GM19328 (cell line): ENCODE data around the gene CRISP1.
"Not testable (repeated sequence)": the region's sequence is repeated elsewhere in the genome, so short reads cannot be mapped to it uniquely, and the experiment has no call there.

ENCODE experiments used
- ATAC-seq: cut with Tn5 transposase; IDR thresholded peaks from one replicate; pipeline ENCODE4 v1.9.1; 2021; ENCODE audit warnings: mild to moderate bottlenecking, moderate library complexity; ENCODE audit not compliant: unreplicated experiment

Gene CRISP1

DNA sequence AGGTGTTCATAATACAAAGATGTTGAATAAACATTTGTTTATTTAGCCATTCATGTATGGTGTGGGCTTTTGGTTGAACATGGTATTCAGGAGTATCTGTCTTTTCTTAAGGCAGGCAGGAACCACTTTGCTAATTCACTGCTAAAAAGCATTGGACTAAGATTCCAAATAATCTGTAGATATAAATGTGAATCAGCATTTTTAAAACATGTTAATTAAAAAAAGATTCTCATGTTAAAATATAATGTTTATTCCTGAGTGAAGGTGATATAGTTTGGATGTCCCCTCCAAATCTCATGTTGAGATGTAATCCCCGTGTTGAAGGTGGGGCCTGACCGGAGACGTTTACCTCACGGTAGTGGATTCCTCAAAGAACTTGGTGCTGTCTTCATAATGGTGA, 19.3 kb downstream of the CRISP1 start:
- ATAC-seq: no peak

DNA sequence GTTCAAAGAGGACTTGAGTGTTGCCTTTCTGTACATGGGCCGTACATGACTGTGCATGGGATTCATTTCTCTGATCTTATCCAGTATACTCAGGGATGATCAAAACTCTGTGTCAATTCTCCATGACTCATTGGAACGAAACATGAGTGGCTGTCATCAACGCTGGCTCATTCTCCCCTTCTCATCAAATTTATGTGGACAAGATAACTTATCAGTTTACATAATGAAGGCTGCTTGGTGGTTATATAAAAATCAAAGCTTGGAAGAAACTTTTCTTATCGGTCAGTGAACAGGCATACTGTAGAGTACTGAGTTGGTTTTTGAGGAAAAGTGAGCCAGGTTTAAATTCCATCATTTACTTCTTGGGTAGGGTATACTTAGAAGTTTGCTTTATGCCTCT, 24.9 kb downstream of the CRISP1 start:
- no peak for ATAC-seq

DNA sequence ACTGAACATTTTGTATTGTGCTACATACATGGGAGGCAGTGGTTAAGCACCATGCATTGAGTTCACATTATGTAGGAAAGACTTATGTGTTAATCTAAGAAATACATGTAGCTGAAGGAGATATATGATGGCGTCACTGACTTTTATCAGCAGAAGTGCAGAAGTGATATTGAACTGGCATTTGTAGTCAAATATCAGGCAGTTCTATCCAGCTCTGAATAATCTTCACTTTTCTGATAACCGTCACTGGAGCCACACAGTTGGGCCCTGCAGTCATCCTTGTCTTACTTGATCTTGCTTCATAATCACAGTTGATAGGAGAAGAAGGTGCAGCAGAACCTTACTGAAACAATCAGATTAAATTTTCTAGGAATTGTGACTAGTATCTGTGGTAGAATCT, 26.4 kb downstream of the CRISP1 start:
- no peak for ATAC-seq

DNA sequence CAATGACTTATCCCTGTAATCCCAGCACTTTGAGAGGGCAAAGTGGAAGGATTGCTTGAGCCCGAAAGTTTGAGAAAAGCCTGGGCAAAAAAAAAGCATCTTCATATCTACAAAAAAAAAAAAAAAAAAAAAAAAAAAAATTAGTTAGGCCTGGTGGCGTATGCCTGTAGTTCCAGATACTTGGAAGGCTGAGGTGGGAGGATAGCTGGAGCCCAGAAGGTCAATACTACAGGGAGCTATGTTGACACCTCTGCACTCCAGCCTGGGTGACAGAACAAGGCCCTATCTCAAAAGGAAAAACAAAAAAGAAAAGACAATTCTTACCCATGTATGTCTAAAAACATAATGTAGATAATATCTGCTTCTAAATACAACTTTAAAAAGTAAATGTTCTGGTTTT, 27.2 kb downstream of the CRISP1 start:
- ATAC-seq: no peak

DNA sequence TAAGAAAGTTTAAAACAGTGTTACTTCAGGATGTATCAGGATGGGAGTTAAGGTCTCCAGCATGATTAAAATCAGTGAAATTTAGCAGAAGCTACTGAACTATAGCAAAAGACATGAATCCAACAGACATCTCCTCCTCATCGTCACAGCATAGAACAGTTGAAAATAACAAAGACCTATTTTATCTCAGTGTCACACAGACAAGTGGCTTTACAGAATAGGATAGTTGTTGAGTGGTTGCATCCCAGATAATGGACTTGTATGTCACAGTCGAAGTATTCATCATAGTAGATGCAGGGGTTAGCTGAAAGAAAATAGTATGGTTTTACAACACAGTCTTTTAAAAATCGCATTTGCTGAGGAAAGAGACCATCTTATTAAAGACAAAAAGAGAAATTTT, 31.2 kb downstream of the CRISP1 start:
- no peak for ATAC-seq

DNA sequence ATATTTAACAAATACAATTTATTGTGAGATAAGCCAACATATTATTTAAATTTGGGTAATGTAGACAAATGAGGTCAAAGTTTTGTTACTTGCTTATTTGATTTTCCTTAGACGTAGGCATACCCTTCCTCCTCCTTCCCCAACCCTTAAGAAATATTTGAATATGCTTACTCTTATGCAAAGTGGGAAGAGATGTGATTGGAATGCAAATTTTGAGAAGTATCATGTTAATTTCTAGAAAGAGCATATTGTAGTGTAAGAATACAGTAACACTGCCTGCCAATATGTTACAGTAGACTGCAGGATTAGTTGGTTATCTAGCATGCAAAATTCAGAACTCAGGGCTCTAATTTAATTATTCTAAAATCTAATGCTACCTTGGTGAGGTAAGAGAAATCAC, 32.9 kb downstream of the CRISP1 start:
- ATAC-seq: no peak

DNA sequence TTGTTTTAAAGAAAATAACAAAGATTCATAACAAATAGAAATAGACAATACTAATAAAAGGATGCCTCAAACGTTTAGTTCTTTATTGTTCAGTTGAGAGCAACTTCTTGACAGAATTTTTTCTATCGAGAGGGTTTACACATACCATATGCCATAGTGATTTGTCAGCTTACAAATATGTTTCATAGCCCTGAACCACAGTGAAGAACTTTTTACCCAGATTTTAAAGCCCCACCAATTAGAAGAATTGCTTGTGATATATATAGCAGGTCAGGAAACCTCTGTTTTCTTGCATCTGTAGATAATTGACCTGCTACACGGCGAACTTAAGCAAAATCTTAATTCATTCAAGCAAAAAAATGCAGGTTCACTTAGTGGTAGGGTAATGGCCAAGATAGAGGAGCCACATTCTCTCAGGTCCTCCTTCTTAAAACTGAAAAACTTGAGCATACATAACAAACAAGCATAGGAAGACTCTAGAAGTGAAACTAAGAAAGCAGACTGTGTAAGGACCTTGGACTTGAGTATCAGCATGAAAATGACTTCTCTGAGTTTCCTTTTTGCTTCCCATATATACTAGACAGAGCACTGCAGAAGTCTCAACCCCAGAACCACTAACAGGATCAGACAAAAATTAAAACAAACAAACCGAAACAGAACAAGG, 39.5 kb downstream of the CRISP1 start:
- peak; percentile 86 for ATAC-seq

DNA sequence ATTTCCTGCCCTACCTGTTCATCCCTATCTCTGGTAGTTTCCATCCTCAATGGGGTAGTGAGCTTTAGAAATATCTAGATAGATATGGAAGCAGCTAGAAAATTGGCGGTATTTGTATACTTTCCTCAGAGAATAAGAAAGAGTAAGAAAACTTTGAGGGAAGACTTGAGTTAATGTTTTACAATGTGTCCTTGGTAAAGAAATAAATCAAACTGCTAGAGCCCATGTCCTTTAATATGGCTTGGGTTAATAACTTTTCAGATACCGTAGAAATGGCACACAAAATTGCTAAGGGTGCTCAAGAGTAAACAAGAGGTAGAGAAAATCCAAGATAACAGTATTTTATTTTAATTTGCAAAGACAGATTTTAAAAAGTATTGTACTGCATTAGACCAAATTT, 51.2 kb downstream of the CRISP1 start:
- no peak for ATAC-seq

DNA sequence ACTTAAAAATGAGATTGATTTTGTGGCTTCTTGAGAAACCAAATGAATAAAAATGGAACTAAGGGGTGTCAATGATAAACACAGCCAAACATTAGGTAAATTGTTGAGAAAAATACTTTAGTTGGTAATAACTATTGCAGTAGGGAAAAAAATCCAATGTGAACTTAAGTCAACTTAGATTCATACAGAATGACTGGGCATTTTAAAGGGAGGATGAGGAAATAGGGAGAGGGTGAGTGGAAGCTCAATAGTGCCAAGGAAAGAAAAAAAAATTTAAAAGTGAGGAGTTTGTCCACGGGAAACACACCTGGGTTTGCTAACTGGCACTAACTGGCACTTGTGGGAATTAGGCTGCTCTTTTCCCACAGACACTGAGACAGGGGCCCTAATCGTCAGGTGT, 53.1 kb downstream of the CRISP1 start:
- ATAC-seq: no peak

DNA sequence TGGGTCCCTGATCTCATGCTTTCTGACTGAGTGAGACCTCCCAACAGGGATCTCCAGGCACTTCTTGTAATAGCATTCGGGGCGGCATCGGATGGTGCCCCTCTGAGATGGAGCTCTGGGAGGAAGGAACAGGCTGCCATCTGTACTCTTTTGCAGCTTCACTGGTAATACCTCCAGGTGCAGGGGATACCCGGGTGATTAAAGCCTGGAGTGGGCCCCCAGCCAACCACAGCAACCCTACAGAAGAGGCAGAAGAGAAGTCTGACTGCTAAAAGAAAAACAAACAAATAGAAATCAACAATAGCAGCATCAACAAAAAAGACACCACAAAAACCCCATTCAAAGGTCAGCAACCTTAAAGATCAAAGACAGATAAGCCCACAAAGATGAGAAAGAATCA, 60.2 kb downstream of the CRISP1 start:
- no peak for ATAC-seq

DNA sequence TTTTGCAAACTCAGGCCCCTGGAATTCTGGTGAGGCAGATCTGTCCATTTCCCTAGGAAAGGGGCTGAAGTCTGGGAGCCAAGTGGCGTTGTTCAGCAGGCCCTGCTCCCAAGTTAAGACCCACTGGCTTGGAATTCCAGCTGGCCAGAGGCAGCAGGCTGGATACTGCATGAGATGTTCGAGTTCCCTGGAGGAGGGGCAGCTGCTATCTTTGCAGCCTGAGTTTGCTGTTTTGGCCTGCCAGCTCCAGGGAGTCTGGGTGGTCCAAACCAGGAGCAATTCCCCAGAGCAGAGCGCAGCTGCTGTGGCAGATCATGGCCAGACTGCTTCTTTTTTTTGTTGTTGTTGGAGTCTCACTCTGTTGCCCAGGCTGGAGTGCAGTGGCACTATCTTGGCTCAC, 61.1 kb downstream of the CRISP1 start:
- ATAC-seq: no peak

DNA sequence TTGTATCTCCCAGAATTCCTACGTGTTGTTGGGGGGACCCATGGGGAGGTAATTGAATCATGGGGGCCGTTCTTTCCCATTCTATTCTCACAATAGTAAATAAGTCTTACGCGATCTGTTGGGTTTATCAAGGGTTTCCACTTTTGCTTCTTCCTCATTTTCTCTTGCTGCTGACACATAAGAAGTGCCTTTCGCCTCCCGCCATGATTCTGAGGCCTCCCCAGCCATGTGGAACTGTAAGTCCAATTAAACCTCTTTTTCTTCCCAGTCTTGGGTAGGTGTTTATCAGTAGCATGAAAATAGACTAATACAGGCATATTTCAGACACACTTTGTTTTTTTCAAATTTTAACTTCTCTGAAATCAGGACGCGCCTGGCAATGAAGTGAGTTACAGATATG, 64.8 kb downstream of the CRISP1 start:
- no peak for ATAC-seq

DNA sequence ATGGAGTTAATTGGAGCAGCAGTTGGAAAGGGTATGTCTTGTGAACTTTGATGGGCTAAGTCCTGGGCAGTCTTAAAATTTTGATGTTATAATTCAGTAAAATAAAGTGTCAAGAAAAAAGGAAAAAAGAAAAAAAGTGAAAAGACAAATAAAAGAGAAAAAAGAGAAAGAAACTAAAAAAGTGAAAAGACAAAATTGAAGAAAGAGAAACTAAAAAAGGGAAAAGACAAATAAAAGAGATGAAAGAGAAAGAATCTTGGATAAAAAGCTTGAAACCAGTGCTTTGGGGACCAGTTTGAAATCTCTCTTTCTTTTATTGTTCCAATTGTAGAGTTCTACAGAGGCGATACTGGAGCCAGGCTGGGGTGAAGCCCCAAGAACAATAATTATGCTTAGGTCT, 67.2 kb downstream of the CRISP1 start:
- ATAC-seq: no peak

DNA sequence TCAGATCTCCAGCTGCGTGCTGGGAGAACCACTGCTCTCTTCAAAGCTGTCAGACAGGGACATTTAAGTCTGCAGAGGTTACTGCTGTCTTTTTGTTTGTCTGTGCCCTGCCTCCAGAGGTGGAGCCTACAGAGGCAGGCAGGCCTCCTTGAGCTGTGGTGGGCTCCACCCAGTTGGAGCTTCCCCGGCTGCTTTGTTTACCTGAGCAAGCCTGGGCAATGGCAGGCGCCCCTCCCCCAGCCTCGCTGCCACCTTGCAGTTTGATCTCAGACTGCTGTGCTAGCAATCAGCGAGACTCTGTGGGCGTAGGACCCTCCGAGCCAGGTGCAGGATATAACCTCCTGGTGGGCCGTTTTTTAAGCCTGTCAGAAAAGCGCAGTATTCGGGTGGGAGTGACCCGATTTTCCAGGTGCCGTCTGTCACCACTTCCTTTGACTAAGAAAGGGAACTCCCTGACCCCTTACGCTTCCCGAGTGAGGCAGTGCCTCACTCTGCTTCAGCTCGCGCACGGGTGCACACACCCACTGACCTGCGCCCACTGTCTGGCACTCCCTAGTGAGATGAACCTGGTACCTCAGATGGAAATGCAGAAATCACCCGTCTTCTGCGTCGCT, 69.4 kb downstream of the CRISP1 start:
- not testable (repeated sequence) for ATAC-seq

DNA sequence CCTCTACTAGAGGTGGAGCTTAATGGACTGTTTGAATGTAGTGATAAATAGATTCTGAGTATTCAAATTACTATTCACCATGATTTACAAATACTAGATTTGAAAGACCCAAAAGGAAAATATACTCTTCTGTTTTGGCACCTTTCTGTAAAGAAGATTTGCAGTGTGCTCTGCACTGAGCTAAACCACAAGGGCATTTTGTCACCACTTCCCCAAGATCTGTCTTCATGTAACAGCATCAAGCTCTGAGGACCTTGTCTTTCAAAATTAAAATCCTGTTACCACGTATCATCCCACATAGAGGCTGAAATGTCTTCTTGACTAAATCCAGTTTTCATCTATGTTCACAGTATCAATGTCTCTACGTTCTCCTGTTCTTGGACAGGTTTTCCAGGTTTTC, 76.0 kb downstream of the CRISP1 start:
- ATAC-seq: no peak

DNA sequence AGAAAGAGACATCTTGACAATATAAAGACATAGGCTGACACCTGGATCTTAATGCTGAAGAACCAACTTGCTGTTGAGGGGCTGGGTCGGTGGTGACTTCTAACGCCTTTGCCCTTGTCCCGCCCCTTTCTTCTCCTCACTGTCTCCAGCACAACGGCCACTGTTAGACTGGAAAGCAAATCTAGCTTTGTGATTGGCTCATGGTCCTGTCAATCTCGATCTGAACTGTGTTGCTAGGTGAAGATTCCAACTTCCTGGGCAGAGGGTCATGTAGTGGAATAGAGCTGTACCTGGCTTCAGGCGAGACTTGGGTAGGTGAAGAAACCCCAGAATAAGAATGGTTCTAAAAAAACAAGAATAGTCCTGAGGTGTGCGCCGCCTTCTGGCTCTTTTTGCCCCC, 79.2 kb downstream of the CRISP1 start, which contains the start of gene PGK2:
PGK2 (minus strand) TSS at position 110 of the 400 bp plus-strand sequence; CDS start at position 12, 98 bp downstream.
- no peak for ATAC-seq

DNA sequence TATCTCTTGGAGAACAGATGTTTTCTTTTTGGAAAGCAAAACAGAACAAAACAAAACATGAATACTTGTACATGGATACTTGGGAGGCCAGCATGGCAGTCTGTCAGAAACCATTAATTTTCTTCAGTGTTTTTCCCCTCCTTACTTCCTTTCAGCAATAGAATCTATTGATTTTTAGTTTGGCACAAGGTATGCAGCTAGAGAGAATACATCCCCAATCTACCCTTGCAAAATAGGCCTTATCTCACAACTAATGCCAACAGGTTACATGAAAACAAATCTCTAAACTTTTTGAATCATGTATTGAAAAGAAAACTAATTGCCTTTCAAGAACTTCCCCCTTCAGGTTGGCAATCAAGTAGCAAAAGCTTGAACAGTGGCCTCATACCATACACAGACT, 82.1 kb downstream of the CRISP1 start:
- no peak for ATAC-seq
